GM12878 (cell line): ENCODE results near the gene PHOX2B. TPM values are rescaled to one million over a fixed set of nuclear protein-coding genes. Genes with fewer than 3 reads are reported as not detected.

ENCODE experiments used
- ATAC-seq: fragments of 200-7000 bp; cut with Tn5 transposase; 3 replicates; pipeline ENCODE4 v1.9.1; 2020; ENCODE audit warnings: mild to moderate bottlenecking, moderate library complexity
- BruUV-seq: library from RNA; stranded (reverse); fragments of 400-500 nt; replicated peaks from 2 replicates; lab custom pipeline; 2021; lab: Mats Ljungman, UMichigan
- CTCF ChIA-PET: fragments of 300-600 bp; sonication (Branson Sonifier 250); formaldehyde crosslinking; extraction: SDS; loops from one replicate; lab custom pipeline; 2021; ENCODE audit warnings: inconsistent platforms; lab: Yijun Ruan, JAX
- POLR2A ChIA-PET: fragments of 350-600 bp; formaldehyde crosslinking; extraction: SDS; loops from one replicate; lab custom pipeline; 2021; ENCODE audit warnings: inconsistent platforms; lab: Charles Lee
- RAD21 ChIA-PET: fragments of 300-600 bp; sonication (Branson Sonifier 250); formaldehyde crosslinking; loops from one replicate; lab custom pipeline; 2023; ENCODE audit warnings: antibody characterized with exemption; ENCODE audit not compliant: unreplicated experiment; lab: Charles Lee
- SMC1A ChIA-PET: fragments of 300-600 bp; sonication (Branson Sonifier 250); formaldehyde crosslinking; loops from one replicate; lab custom pipeline; 2023; ENCODE audit not compliant: unreplicated experiment, uncharacterized antibody; lab: Charles Lee
- DNase-seq: peaks from one replicate; pipeline ENCODE4 v3.0.0-alpha.2; 2011; ENCODE audit warnings: low read depth, low spot score
- FAIRE-seq: peaks from 3 replicates; lab custom pipeline; 2011; peaks lifted over from hg19 to GRCh38; lab: Jason Lieb, UNC
- H2AFZ ChIP-seq: 2 replicates; pipeline ENCODE4 v1.6.0; 2011; ENCODE audit warnings: low read depth, low read length, control low read depth; ENCODE audit not compliant: control insufficient read depth
- H3K27ac ChIP-seq: 2 replicates; pipeline ENCODE4 v1.5.1; 2011; ENCODE audit warnings: control low read depth; ENCODE audit not compliant: control insufficient read depth, insufficient read depth
- H3K27me3 ChIP-seq, 2 experiments: replicated peaks in 1 of 2; 2 replicates each; pipeline versions ENCODE4 v1.6.0 to v1.6.1; 2011; ENCODE audit warnings: low read length in 1 of 2; ENCODE audit not compliant: control insufficient read depth in 2 of 2, insufficient read depth in 2 of 2
- H3K36me3 ChIP-seq, 2 experiments: 2 replicates each; pipeline ENCODE4 v1.5.1; 2011; ENCODE audit warnings: low read length in 1 of 2; ENCODE audit not compliant: control insufficient read depth in 2 of 2, insufficient read depth in 2 of 2
- H3K4me1 ChIP-seq: 2 replicates; pipeline ENCODE4 v1.6.1; 2011; ENCODE audit warnings: mild to moderate bottlenecking, low read length, moderate library complexity, mixed read lengths; ENCODE audit not compliant: control insufficient read depth, insufficient read depth
- H3K4me2 ChIP-seq: 2 replicates; pipeline ENCODE4 v1.6.0; 2011; ENCODE audit warnings: control low read depth; ENCODE audit not compliant: control insufficient read depth, insufficient read depth
- H3K4me3 ChIP-seq: fragments of 200-600 bp; sonication (generic); 2 replicates; pipeline ENCODE4 v1.5.1; 2016
- H3K79me2 ChIP-seq: 2 replicates; pipeline ENCODE4 v1.6.0; 2011; ENCODE audit warnings: low read length; ENCODE audit not compliant: control insufficient read depth, insufficient read depth
- H3K9ac ChIP-seq: 2 replicates; pipeline ENCODE4 v1.8.0; 2011; ENCODE audit warnings: low read length, control low read depth, mixed read lengths; ENCODE audit not compliant: control insufficient read depth, insufficient read depth
- H3K9me3 ChIP-seq: replicated peaks from 3 replicates; pipeline ENCODE4 v1.5.1; 2011; ENCODE audit warnings: mild to moderate bottlenecking, low read length; ENCODE audit not compliant: control insufficient read depth, insufficient read depth
- H4K20me1 ChIP-seq: 2 replicates; pipeline ENCODE4 v1.6.0; 2011; ENCODE audit not compliant: control insufficient read depth, insufficient read depth
- BRCA1 ChIP-seq: IDR thresholded peaks from 2 replicates; pipeline ENCODE4 v1.6.1; 2011; ENCODE audit warnings: low read depth, low read length, improper control_type of control experiment
- CHD2 ChIP-seq: IDR thresholded peaks from 2 replicates; pipeline ENCODE4 v1.6.1; 2011; ENCODE audit warnings: low read depth, low read length, improper control_type of control experiment, borderline replicate concordance
- ETV6 ChIP-seq, 2 experiments: fragments of 450-650 bp in 1 of 2; IDR thresholded peaks in 1 of 2; conservative IDR thresholded peaks in 1 of 2; 2 replicates each; pipeline ENCODE4 v1.6.1; 2014; ENCODE audit warnings: antibody characterized with exemption in 1 of 2, borderline replicate concordance in 1 of 2, low read depth in 1 of 2, mild to moderate bottlenecking in 1 of 2, moderate library complexity in 1 of 2
- HDAC2 ChIP-seq: fragments of 200-600 bp; sonication (generic); IDR thresholded peaks from 2 replicates; pipeline ENCODE4 v1.6.1; 2017
- IRF4 ChIP-seq: IDR thresholded peaks from 2 replicates; pipeline ENCODE4 v1.6.1; 2011; ENCODE audit warnings: low read depth, low read length
- JUNB ChIP-seq: IDR thresholded peaks from 2 replicates; pipeline ENCODE4 v1.6.1; 2016; ENCODE audit warnings: antibody characterized with exemption, mild to moderate bottlenecking
- KDM1A ChIP-seq: fragments of 200-600 bp; sonication (generic); IDR thresholded peaks from 2 replicates; pipeline ENCODE4 v1.6.1; 2016; ENCODE audit warnings: borderline replicate concordance
- MAX ChIP-seq: IDR thresholded peaks from 2 replicates; pipeline ENCODE4 v1.6.1; 2012; ENCODE audit warnings: low read depth, low read length, improper control_type of control experiment
- RCOR1 ChIP-seq: conservative IDR thresholded peaks from 2 replicates; pipeline ENCODE4 v1.6.1; 2012; ENCODE audit warnings: low read depth, low read length, improper control_type of control experiment
- RFX5 ChIP-seq: IDR thresholded peaks from 2 replicates; pipeline ENCODE4 v1.6.1; 2011; ENCODE audit warnings: low read depth, low read length, improper control_type of control experiment
- SMAD5 ChIP-seq: IDR thresholded peaks from 2 replicates; pipeline ENCODE4 v1.6.1; 2016; ENCODE audit warnings: antibody characterized with exemption, low read depth
- ZNF217 ChIP-seq: fragments of 450-650 bp; IDR thresholded peaks from 2 replicates; pipeline ENCODE4 v1.6.1; 2017; ENCODE audit warnings: antibody characterized with exemption, mild to moderate bottlenecking
- WGBS: methylation state at CpG from one replicate; pipeline ENCODE4 v1.1.6; 2016; ENCODE audit warnings: low lambda C conversion rate; ENCODE audit not compliant: insufficient replicate concordance, insufficient coverage; ENCODE audit errors: missing lambda C conversion rate; 5-methylcytosine and 5-hydroxymethylcytosine counted together
- in situ Hi-C: fragments of 300-500 bp; cut with MboI; formaldehyde crosslinking; loops from 9 replicates; pipeline ENCODE4 v1.14.3; 2018; ENCODE audit warnings: mixed read lengths
- intact Hi-C: fragments of 100-400 bp; cut with micrococcal nuclease; formaldehyde crosslinking; loops from one replicate; pipeline ENCODE4 v1.14.2; 2022; ENCODE audit not compliant: unreplicated experiment
- polyA plus RNA-seq, 11 experiments: library from polyadenylated mRNA; depleted of rRNA in 4 of 11; unstranded in 6 of 11; stranded (reverse) in 5 of 11; fragments of >200 nt; fragmentation: Nextera tagmentation in 4 of 11; fragmentation: Illumina TruSeq in 1 of 11; extraction: Ambion mirVana in 4 of 11; extraction: Trizol in 1 of 11; gene quantifications; 1 replicate in 1 of 11; 2 replicates in 10 of 11; pipeline versions ENCODE4 v1.2.1 to v1.2.3, GENCODE V29; 2011 to 2016; ENCODE audit warnings: inconsistent platforms in 2 of 11, missing spikeins in 2 of 11, low read depth in 1 of 11
- total RNA-seq, 4 experiments: library from RNA; depleted of rRNA in 3 of 4; stranded (reverse); fragments of >200 nt in 3 of 4; fragmentation: Illumina TruSeq in 1 of 4; extraction: Trizol in 1 of 4; gene quantifications; 2 replicates each; pipeline versions ENCODE4 v1.2.1 to v1.2.3, GENCODE V29; 2013 to 2021
- TF ChIP-seq, protein P1 (sequence below): fragments of 150-350 bp; IDR thresholded peaks from 2 replicates; pipeline ENCODE4 v1.6.1; 2014; ENCODE audit warnings: mild to moderate bottlenecking, low read depth, low read length

The PHOX2B gene
- total and polyA plus RNA-seq, 10 of the 15 experiments (the other 5 are each of a cell fraction or from before 2014, with no cell fraction given) = not detected

- H3K36me3 ChIP-seq = no peaks in the 10 kb centered on the region
- WGBS = 50% methylated on average over 1 of the region's 1 CpG
- RAD21 ChIA-PET = no interaction called here
- FAIRE-seq = no peak
- H3K9ac ChIP-seq = no peak overlapping the region
- CTCF ChIA-PET = no interaction called here
- no peak overlapping the region for H3K4me2 ChIP-seq
- H3K79me2 ChIP-seq = no peaks in the 10 kb centered on the region
- no peaks in the 10 kb centered on the region for H3K4me1 ChIP-seq
- H4K20me1 ChIP-seq = no peaks in the 10 kb centered on the region
- no peaks in the 10 kb centered on the region; a peak in 1 of 4 replicates for H3K27me3 ChIP-seq
- intact Hi-C loops = no loop called here
- no TSS peak for BruUV-seq
- no peaks in the 10 kb centered on the region for H3K9me3 ChIP-seq
- TF ChIP-seq RCOR1 (no peak), RFX5 (no peak), SMAD5 (no peak), IRF4 (no peak), ETV6 (conservative IDR thresholded peaks at IDR 0.05 in 1 of 2, IDR thresholded peaks at IDR 0.05 in 1 of 2; ENCODE audit: borderline replicate concordance in 1 of 2, low read depth in 1 of 2) (no peak), CHD2 (no peak), KDM1A (no peak), ZNF217 (no peak), JUNB (no peak), MAX (no peak), BRCA1 (no peak), HDAC2 (no peak)
- TF ChIP-seq, protein P1, sequence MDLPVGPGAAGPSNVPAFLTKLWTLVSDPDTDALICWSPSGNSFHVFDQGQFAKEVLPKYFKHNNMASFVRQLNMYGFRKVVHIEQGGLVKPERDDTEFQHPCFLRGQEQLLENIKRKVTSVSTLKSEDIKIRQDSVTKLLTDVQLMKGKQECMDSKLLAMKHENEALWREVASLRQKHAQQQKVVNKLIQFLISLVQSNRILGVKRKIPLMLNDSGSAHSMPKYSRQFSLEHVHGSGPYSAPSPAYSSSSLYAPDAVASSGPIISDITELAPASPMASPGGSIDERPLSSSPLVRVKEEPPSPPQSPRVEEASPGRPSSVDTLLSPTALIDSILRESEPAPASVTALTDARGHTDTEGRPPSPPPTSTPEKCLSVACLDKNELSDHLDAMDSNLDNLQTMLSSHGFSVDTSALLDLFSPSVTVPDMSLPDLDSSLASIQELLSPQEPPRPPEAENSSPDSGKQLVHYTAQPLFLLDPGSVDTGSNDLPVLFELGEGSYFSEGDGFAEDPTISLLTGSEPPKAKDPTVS = no peak
- no peak overlapping the region for H3K4me3 ChIP-seq
- POLR2A ChIA-PET = no interaction called here
- ATAC-seq = no peak
- no peak for DNase-seq
- in situ Hi-C loops = no loop called here
- H2AFZ ChIP-seq = no peak overlapping the region
- H3K27ac ChIP-seq = no peak overlapping the region
- SMC1A ChIA-PET = no interaction called here
Observed at GRCh38 chr4:41715155-41715554, 33.4 kb downstream of the PHOX2B start.
